Kidney (tissue), 14 donors: ENCODE data around the gene BCAS3. TPM values are rescaled to one million over a fixed set of nuclear protein-coding genes. Genes with fewer than 3 reads are reported as not detected.

Experiments used
- DNase-seq, 5 donors: peaks; one replicate each; pipeline ENCODE4 v3.0.0-alpha.2; 2013 to 2020
- FAIRE-seq: peaks from 2 replicates; lab custom pipeline; 2012; peaks lifted over from hg19 to GRCh38; lab: Jason Lieb, UNC
- H3K27ac ChIP-seq, 2 donors: one replicate each; pipeline ENCODE4 v1.7.0; 2013; ENCODE audit warnings: low read depth in 2 of 2, low read length in 2 of 2, inconsistent platforms in 1 of 2
- H3K27me3 ChIP-seq: one replicate; pipeline ENCODE4 v1.7.1; 2013; ENCODE audit warnings: low read length, inconsistent platforms; ENCODE audit not compliant: control insufficient read depth, insufficient read depth
- H3K36me3 ChIP-seq, 3 donors: one replicate each; pipeline versions ENCODE4 v1.7.0 to v1.7.1; 2013; ENCODE audit warnings: low read length in 3 of 3, control low read depth in 1 of 3, inconsistent platforms in 1 of 3; ENCODE audit not compliant: insufficient read depth in 3 of 3, control insufficient read depth in 2 of 3
- H3K4me1 ChIP-seq, 3 donors: one replicate each; pipeline versions ENCODE4 v1.7.0 to v1.7.1; 2013; ENCODE audit warnings: low read length in 3 of 3, inconsistent platforms in 1 of 3, low read depth in 1 of 3; ENCODE audit not compliant: control insufficient read depth in 2 of 3, insufficient read depth in 2 of 3
- H3K4me3 ChIP-seq, 3 donors: one replicate each; pipeline versions ENCODE4 v1.7.0 to v1.8.1; 2013; ENCODE audit warnings: low read length in 3 of 3, control low read depth in 1 of 3, inconsistent platforms in 1 of 3
- H3K9ac ChIP-seq, 3 donors: one replicate each; pipeline versions ENCODE4 v1.7.0 to v1.7.1; 2013; ENCODE audit warnings: low read length in 3 of 3, control low read depth in 1 of 3, inconsistent platforms in 1 of 3
- H3K9me3 ChIP-seq, 3 donors: one replicate each; pipeline versions ENCODE4 v1.7.0 to v1.7.1; 2013; ENCODE audit warnings: low read length in 3 of 3, control low read depth in 1 of 3, inconsistent platforms in 1 of 3; ENCODE audit not compliant: control insufficient read depth in 2 of 3, insufficient read depth in 1 of 3
- intact Hi-C: fragments of 100-400 bp; cut with DNase I; formaldehyde crosslinking; loops from one replicate; pipeline ENCODE4 v1.11.1; 2022
- polyA plus RNA-seq: library from polyadenylated mRNA; stranded (reverse); fragments of 350-450 nt; fragmentation: Illumina TruSeq; extraction: RNeasy Lipid Tissue Mini Kit (QIAGEN cat#74804); gene quantifications from one replicate; pipeline ENCODE4 v1.2.3, GENCODE V29; 2014; ENCODE audit warnings: low read depth, low replicate concordance; ENCODE audit not compliant: insufficient read depth
- total RNA-seq: library from RNA; stranded (reverse); fragmentation: NEBNext Ultra II Directional; extraction: Animal tissue kit (Norgen Biotek cat#: 25700); gene quantifications from one replicate; pipeline ENCODE4 v1.2.1, GENCODE V29; 2021
- TF ChIP-seq, protein P1 (sequence below): IDR thresholded peaks from 3 replicates; pipeline ENCODE4 v1.5.1; 2012; ENCODE audit warnings: mild to moderate bottlenecking, moderate library complexity, borderline replicate concordance; ENCODE audit not compliant: insufficient read depth; ENCODE audit errors: extremely low read depth
- donor health status: control.
- donor health status: control.
- donor health status: control.
- donor health status: control.
- donor health status: control.
- donor health status: DM: yes; HTN: yes; CAD: no.
- donor health status: Normal renal cell carcinoma (clear cell type).

BCAS3 gene
- total and polyA plus RNA-seq, 2 donors from 2014 or later, result 18.3 to 44.1 TPM

DNA sequence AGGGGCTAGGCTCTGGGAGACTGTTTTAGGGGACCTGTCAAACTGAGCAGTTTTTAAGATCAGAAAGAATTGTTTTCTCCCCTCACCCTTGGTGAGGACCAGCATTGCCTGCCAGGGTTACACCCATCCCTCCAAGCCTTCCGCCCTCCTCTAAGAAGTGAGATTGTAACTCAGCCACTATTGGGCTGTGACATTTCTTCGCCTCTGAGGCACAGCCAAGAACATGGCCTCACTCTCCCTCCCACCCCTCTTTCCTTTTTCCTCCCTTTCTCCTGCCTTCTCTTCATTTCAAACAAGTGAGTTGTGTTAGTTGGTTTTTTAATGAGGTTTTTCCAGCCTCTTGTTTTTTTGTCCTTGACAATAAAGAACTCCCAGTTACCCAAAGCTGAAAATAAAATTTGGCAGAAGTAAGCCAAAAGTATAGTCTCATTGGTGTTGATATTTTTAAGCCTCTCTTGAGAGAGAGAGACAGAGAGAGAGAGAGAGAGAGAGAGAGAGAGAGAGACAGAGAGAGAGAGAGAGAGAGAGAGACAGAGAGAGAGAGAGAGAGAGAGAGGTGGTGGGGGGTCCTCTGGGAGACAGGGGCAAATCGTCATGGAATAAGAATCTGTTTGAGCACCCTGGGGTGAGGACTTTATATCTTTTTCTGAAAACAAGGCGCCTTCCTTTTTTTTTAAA is 644.8 kb downstream of the BCAS3 start:
- Histone ChIP-seq H3K9ac (no peak overlapping the region), H3K4me3 (no peak overlapping the region), H3K9me3 (no peaks in the 10 kb centered on the region), H3K4me1 (peaks cover 2 to 17% (median 12%) of the 10 kb centered on the region in 3 donors), H3K27me3 (no peaks in the 10 kb centered on the region), H3K36me3 (no peaks in the 10 kb centered on the region), H3K27ac (peak overlapping the region in 1 of 2 donors; percentile 28)
- TF ChIP-seq, protein P1, sequence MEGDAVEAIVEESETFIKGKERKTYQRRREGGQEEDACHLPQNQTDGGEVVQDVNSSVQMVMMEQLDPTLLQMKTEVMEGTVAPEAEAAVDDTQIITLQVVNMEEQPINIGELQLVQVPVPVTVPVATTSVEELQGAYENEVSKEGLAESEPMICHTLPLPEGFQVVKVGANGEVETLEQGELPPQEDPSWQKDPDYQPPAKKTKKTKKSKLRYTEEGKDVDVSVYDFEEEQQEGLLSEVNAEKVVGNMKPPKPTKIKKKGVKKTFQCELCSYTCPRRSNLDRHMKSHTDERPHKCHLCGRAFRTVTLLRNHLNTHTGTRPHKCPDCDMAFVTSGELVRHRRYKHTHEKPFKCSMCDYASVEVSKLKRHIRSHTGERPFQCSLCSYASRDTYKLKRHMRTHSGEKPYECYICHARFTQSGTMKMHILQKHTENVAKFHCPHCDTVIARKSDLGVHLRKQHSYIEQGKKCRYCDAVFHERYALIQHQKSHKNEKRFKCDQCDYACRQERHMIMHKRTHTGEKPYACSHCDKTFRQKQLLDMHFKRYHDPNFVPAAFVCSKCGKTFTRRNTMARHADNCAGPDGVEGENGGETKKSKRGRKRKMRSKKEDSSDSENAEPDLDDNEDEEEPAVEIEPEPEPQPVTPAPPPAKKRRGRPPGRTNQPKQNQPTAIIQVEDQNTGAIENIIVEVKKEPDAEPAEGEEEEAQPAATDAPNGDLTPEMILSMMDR, result no peak
- intact Hi-C loops, result no loop called here
- no peak for FAIRE-seq
- DNase-seq, result peak in 1 of 5 donors; percentile 71

DNA sequence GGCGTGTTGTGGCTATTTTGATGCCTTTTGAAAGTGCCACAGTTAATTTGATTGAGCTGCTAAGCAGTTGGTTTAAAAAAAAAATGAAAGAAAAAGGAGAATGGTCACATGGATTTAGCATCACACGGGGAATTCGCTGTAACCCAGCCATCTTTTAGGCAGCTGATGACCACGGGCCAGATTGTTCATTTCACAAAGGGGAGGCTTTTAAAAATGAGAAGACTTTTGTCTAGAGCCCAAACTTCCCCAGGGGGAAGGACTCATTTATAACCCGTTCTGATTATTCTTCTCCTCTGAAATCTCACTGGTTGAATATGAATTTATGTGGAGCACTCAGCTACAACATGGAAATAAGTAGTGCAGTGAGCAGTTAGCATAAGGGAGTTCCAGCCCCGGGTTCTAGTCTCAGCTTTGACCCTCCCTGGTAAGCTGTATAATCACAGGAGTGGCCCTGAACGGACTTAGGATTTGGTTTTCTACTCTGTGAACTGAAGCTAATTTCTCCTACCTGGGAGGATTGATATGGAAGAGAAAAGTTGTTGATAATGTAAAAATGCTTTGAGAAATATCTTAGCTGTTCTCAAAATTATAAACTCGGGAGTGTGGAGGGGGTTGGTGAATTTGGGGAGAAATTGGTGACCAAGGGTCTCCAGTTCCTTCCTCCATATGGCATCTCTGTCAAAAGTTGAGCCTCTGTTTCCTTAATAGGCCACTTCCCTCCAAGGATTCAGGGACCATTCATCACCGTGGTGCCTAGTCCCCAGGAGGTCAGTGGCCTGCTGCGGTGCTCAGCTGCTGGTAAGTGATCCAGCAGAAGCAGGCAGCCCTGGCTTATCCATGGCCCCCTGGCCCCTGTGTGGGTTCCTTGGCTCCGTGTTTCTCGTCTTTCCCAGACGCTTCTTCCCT is 645.6 kb downstream of the BCAS3 start:
- Histone ChIP-seq H3K9ac (no peak overlapping the region), H3K4me3 (no peak overlapping the region), H3K36me3 (no peaks in the 10 kb centered on the region), H3K27ac (no peak overlapping the region), H3K4me1 (peaks cover 2 to 16% (median 8%) of the 10 kb centered on the region in 3 donors), H3K9me3 (no peaks in the 10 kb centered on the region), H3K27me3 (no peaks in the 10 kb centered on the region)
- TF ChIP-seq, protein P1, result no peak
- DNase-seq (peak in 2 of 5 donors; percentile 59 to 90), FAIRE-seq (no peak)
- intact Hi-C loops, result no loop called here

DNA sequence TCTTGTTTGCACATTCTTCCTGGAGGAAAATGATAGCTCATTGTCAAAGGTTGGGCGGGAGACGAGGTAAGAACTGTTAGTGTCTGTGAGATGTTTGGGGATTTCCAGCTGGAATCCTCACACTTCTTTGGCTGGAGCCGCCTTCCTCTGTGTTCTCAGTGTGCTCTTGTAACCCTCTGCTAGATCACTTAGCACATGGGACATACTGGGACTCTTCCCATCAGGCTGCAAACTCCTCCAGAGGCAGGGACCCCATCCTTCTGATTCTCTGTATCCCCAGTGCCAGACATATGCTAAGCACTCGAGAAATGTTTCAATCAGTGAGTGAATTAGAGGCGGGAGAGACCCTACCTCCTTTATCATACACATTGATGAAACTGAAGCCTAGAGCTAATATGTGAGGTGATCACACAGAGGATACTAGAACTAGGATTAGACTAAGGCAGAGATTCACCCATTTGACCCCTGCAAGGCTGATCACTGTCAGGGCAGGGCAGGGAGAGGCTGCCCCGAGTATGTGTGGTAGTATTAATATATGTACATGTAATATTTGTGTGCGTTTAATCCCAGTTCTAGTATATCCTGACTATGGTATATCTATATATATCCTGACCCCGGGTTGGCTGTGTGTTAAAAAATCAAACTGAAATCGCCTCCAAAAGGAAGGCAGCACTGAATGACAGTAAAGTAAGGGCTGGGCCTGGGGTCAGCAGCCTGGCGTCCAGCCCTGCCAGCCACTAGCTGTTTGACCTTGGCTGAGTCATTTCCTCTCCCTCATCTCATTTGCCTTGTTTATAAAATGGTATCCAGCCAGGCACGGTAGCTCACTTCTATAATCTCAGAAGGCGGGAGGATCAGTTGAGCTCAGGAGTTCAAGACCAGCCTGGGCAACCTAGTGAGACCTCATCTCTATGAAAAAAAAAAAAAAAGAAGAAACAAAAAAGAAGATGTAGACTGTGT is 646.5 kb downstream of the BCAS3 start:
- FAIRE-seq, result no peak
- no peak overlapping the region for H3K27ac ChIP-seq
- H3K4me1 ChIP-seq, result peaks cover 2 to 11% (median 2%) of the 10 kb centered on the region in 3 donors

More for the DNA sequence above, 646.5 kb downstream of the BCAS3 start:
- H3K4me3 ChIP-seq, result no peak overlapping the region
- intact Hi-C loops, result no loop called here
- H3K9me3 ChIP-seq, result no peaks in the 10 kb centered on the region
- no peak for DNase-seq
- no peaks in the 10 kb centered on the region for H3K27me3 ChIP-seq
- H3K36me3 ChIP-seq, result no peaks in the 10 kb centered on the region
- H3K9ac ChIP-seq, result no peak overlapping the region
- TF ChIP-seq, protein P1, result no peak
